ENCODE data around the gene ADCY2.

GRCh38 chr5:7426284-7426683 is 30.3 kb downstream of the ADCY2 start:
- no peak for TF ChIP-seq CTCF (IDR thresholded peaks at IDR 0.05)
- no peak for TF ChIP-seq POLR2A (IDR thresholded peaks at IDR 0.05)
- TF ChIP-seq POLR2AphosphoS5 (IDR thresholded peaks at IDR 0.05), result no peak
- TF ChIP-seq EP300 (IDR thresholded peaks at IDR 0.05), result no peak

Data from stomach (tissue), 4 donors.